Kidney (tissue), 14 donors: ENCODE data around the gene TAS1R3. TPM values are rescaled to one million over a fixed set of nuclear protein-coding genes. Genes with fewer than 3 reads are reported as not detected.

Experiments
- DNase-seq, 5 donors: peaks; one replicate each; pipeline ENCODE4 v3.0.0-alpha.2; 2013 to 2020
- FAIRE-seq: peaks from 2 replicates; lab custom pipeline; 2012; peaks lifted over from hg19 to GRCh38; lab: Jason Lieb, UNC
- H3K27ac ChIP-seq, 2 donors: one replicate each; pipeline ENCODE4 v1.7.0; 2013; ENCODE audit warnings: low read depth in 2 of 2, low read length in 2 of 2, inconsistent platforms in 1 of 2
- H3K27me3 ChIP-seq: one replicate; pipeline ENCODE4 v1.7.1; 2013; ENCODE audit warnings: low read length, inconsistent platforms; ENCODE audit not compliant: control insufficient read depth, insufficient read depth
- H3K36me3 ChIP-seq, 3 donors: one replicate each; pipeline versions ENCODE4 v1.7.0 to v1.7.1; 2013; ENCODE audit warnings: low read length in 3 of 3, control low read depth in 1 of 3, inconsistent platforms in 1 of 3; ENCODE audit not compliant: insufficient read depth in 3 of 3, control insufficient read depth in 2 of 3
- H3K4me1 ChIP-seq, 3 donors: one replicate each; pipeline versions ENCODE4 v1.7.0 to v1.7.1; 2013; ENCODE audit warnings: low read length in 3 of 3, inconsistent platforms in 1 of 3, low read depth in 1 of 3; ENCODE audit not compliant: control insufficient read depth in 2 of 3, insufficient read depth in 2 of 3
- H3K4me3 ChIP-seq, 3 donors: one replicate each; pipeline versions ENCODE4 v1.7.0 to v1.8.1; 2013; ENCODE audit warnings: low read length in 3 of 3, control low read depth in 1 of 3, inconsistent platforms in 1 of 3
- H3K9ac ChIP-seq, 3 donors: one replicate each; pipeline versions ENCODE4 v1.7.0 to v1.7.1; 2013; ENCODE audit warnings: low read length in 3 of 3, control low read depth in 1 of 3, inconsistent platforms in 1 of 3
- H3K9me3 ChIP-seq, 3 donors: one replicate each; pipeline versions ENCODE4 v1.7.0 to v1.7.1; 2013; ENCODE audit warnings: low read length in 3 of 3, control low read depth in 1 of 3, inconsistent platforms in 1 of 3; ENCODE audit not compliant: control insufficient read depth in 2 of 3, insufficient read depth in 1 of 3
- intact Hi-C: fragments of 100-400 bp; cut with DNase I; formaldehyde crosslinking; loops from one replicate; pipeline ENCODE4 v1.11.1; 2022
- polyA plus RNA-seq: library from polyadenylated mRNA; stranded (reverse); fragments of 350-450 nt; fragmentation: Illumina TruSeq; extraction: RNeasy Lipid Tissue Mini Kit (QIAGEN cat#74804); gene quantifications from one replicate; pipeline ENCODE4 v1.2.3, GENCODE V29; 2014; ENCODE audit warnings: low read depth, low replicate concordance; ENCODE audit not compliant: insufficient read depth
- total RNA-seq: library from RNA; stranded (reverse); fragmentation: NEBNext Ultra II Directional; extraction: Animal tissue kit (Norgen Biotek cat#: 25700); gene quantifications from one replicate; pipeline ENCODE4 v1.2.1, GENCODE V29; 2021
- TF ChIP-seq, protein P1 (sequence below): IDR thresholded peaks from 3 replicates; pipeline ENCODE4 v1.5.1; 2012; ENCODE audit warnings: mild to moderate bottlenecking, moderate library complexity, borderline replicate concordance; ENCODE audit not compliant: insufficient read depth; ENCODE audit errors: extremely low read depth
- donor health status: control.
- donor health status: control.
- donor health status: control.
- donor health status: control.
- donor health status: control.
- donor health status: DM: yes; HTN: yes; CAD: no.
- donor health status: Normal renal cell carcinoma (clear cell type).

Gene TAS1R3
- total and polyA plus RNA-seq, 2 donors from 2014 or later, result 0.15 to 1.3 TPM

DNA sequence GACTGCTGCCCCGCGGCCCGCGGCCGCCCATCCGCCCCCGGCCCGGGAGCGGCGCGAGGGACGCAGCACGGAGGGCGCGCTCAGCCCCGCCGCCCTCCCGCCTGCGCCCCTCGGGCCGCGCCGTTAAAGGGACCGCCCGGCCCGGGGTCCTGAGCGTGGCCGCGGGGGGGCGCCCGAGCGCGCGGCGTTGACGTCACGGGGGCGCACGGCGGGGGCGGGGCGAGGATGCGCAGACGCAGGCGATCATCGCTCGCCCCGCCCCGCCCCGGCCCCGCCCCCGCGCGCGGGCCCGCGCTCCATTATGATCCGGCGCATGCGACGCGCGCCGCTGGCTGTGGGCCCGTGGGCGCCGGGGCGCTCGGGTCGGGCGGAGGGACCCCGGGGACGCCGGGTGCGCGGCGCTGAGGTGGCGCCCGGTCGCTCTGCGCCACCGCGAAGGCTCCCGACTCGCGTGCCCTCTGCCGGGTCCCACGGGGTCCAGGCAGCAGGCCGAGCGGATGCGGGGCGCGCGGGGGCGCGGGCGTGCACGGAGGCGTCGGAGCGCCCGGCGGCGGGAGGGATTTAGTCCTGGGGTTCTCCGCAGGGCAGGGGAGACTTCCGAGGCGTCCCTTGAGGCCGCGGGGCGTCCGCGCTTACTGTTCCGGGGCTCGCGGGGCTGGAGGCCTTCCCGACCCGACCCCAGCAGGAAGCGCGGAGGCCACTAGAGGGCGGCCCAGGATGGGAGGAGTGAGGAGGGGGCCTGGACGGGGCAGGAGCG is 18.4 kb downstream of the TAS1R3 start, which contains the start of gene DVL1:
TSS of gene DVL1 (minus strand) at position 163 of the 757 bp plus-strand sequence. CDS start 353 bp downstream, outside the sequence.
- intact Hi-C loops, result no loop called here

GRCh38 chr1:1351511-1352427 is 20.7 kb downstream of the TAS1R3 start:
- Histone ChIP-seq H3K36me3 (no peaks in the 10 kb centered on the region), H3K4me1 (peaks cover 0 to 24% (median 0%) of the 10 kb centered on the region in 3 donors), H3K4me3 (no peak overlapping the region), H3K27me3 (no peaks in the 10 kb centered on the region), H3K27ac (peak overlapping the region in 1 of 2 donors; percentile 48), H3K9ac (peak overlapping the region in 1 of 3 donors; percentile 12), H3K9me3 (no peaks in the 10 kb centered on the region)
- TF ChIP-seq, protein P1, sequence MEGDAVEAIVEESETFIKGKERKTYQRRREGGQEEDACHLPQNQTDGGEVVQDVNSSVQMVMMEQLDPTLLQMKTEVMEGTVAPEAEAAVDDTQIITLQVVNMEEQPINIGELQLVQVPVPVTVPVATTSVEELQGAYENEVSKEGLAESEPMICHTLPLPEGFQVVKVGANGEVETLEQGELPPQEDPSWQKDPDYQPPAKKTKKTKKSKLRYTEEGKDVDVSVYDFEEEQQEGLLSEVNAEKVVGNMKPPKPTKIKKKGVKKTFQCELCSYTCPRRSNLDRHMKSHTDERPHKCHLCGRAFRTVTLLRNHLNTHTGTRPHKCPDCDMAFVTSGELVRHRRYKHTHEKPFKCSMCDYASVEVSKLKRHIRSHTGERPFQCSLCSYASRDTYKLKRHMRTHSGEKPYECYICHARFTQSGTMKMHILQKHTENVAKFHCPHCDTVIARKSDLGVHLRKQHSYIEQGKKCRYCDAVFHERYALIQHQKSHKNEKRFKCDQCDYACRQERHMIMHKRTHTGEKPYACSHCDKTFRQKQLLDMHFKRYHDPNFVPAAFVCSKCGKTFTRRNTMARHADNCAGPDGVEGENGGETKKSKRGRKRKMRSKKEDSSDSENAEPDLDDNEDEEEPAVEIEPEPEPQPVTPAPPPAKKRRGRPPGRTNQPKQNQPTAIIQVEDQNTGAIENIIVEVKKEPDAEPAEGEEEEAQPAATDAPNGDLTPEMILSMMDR, result no peak
- FAIRE-seq (no peak), DNase-seq (peak in 2 of 5 donors; percentile 78 to 89)
- intact Hi-C loops, result no loop called here

More for the DNA sequence above, 18.4 kb downstream of the TAS1R3 start, which contains the start of gene DVL1:
- Histone ChIP-seq H3K27me3 (no peaks in the 10 kb centered on the region), H3K9me3 (no peaks in the 10 kb centered on the region), H3K36me3 (no peaks in the 10 kb centered on the region), H3K4me1 (peaks cover 0 to 30% (median 0%) of the 10 kb centered on the region in 3 donors), H3K27ac (peak within 1 kb of the TSS; percentile 81 to 82), H3K4me3 (peak within 1 kb of the TSS; percentile 61 to 76 (median 70)), H3K9ac (peak within 1 kb of the TSS in 2 of 3 donors; percentile 77 to 78)
- TF ChIP-seq, protein P1, result peak; percentile 55
- DNase-seq (peak; percentile 75 to 90 (median 88)), FAIRE-seq (no peak)

- intact Hi-C loops, result no loop called here
- TF ChIP-seq, protein P1, result no peak
- Histone ChIP-seq H3K36me3 (no peaks in the 10 kb centered on the region), H3K9me3 (no peaks in the 10 kb centered on the region), H3K4me3 (no peak overlapping the region), H3K9ac (no peak overlapping the region), H3K27me3 (no peaks in the 10 kb centered on the region), H3K27ac (no peak overlapping the region), H3K4me1 (peaks cover 0 to 15% (median 0%) of the 10 kb centered on the region in 3 donors)
- FAIRE-seq (no peak), DNase-seq (peak in 1 of 5 donors; percentile 57)
Measured at GRCh38 chr1:1352786-1353388, 21.8 kb downstream of the TAS1R3 start.
